GM12801 (cell line): Measurements from ENCODE around the gene KNSTRN.

Experiments
- TF ChIP-seq, protein P1 (sequence below): IDR thresholded peaks from one replicate; pipeline ENCODE4 v1.5.1; 2011; ENCODE audit warnings: control low read depth; ENCODE audit not compliant: insufficient read length; ENCODE audit errors: extremely low read depth

Gene KNSTRN

DNA sequence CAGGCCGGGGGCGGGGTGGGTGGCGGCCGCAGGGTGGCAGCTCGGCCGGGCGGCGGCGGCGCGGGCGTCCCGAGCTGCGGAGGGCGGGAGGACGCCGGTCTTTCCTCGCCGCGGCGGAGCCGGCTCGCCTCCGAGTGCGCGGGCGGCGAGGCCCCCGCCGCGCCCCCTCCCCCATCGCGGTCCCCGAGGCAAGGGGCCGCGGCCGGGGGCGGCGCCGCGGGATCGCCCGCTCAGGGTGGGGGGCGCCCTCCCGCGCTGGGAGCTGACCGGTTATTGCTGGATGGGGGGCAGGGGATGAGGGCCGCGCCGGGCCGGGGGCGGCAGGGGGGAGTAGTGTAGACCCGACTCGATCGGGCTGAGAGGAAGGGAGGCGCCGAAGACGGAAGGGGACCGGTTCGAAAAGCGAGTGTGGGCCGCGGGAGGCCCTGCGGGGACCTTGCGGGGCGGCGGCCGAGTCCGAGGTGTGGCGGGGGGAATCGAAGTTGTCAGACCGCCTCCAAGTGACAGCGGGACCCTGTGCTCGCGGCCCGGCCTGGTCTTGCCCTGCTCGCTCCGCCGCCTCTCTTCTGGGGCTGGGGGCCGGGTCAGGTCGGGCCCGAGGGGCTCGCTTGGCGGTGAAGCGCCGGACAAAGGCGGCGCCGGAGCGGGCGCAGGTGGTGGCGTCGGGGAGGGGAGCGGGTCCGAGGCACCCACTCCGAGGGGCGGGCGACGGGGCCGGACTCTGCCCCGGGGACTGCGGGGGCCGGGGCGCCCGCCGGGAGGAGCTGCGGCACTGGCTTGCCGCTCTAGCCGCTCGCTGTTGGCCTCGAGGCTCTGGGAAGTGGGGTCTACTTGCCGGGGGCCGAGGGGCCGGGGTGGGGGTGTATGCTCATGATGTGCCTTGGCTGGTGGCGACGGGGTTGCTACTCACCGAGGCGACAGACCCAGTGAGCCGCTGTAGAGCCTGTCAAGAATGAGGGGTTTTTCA is 59.3 kb downstream of the KNSTRN start:
- TF ChIP-seq, protein P1, sequence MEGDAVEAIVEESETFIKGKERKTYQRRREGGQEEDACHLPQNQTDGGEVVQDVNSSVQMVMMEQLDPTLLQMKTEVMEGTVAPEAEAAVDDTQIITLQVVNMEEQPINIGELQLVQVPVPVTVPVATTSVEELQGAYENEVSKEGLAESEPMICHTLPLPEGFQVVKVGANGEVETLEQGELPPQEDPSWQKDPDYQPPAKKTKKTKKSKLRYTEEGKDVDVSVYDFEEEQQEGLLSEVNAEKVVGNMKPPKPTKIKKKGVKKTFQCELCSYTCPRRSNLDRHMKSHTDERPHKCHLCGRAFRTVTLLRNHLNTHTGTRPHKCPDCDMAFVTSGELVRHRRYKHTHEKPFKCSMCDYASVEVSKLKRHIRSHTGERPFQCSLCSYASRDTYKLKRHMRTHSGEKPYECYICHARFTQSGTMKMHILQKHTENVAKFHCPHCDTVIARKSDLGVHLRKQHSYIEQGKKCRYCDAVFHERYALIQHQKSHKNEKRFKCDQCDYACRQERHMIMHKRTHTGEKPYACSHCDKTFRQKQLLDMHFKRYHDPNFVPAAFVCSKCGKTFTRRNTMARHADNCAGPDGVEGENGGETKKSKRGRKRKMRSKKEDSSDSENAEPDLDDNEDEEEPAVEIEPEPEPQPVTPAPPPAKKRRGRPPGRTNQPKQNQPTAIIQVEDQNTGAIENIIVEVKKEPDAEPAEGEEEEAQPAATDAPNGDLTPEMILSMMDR: no peak

DNA sequence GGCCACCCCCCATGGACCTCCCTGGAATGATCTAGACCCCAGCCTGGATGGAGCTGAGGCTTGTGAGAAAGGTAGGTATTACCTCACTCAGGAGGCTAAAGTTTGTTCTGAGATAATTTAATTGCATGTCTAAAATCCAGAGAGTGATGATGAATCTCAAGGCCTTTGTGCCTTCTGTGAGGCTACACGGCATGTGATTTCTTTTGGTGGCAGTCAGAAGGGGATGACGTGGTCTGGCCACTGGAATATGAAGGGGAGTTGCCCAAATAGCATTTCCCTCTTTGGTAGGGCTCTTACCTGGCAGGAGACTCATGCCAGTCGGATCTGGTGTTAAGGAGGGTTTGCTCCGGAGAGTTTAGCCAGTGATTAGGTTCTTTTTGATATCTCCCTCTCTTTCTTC is 60.7 kb downstream of the KNSTRN start:
- TF ChIP-seq, protein P1: no peak

DNA sequence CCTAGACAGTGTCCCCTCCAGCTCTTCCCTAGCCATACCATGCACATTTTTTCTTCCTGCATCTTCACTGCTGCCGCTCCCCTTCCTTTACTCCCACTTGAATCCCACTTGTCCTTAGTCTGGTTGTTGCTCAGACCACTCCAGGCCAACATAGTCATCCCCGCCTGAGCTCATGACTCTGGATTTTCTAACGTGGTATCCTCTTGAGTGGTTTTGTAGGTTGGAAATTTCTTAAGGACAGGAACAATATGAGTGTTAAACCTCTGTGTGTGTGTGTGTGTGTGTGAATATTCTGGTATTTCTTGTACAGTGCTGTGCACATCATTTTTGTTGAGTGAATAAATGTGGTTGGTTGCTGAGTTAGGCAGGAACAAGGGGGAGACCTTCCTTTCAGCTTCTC is 61.3 kb downstream of the KNSTRN start:
- TF ChIP-seq, protein P1: no peak
